ENCODE data around the gene NOTUM.

DNA sequence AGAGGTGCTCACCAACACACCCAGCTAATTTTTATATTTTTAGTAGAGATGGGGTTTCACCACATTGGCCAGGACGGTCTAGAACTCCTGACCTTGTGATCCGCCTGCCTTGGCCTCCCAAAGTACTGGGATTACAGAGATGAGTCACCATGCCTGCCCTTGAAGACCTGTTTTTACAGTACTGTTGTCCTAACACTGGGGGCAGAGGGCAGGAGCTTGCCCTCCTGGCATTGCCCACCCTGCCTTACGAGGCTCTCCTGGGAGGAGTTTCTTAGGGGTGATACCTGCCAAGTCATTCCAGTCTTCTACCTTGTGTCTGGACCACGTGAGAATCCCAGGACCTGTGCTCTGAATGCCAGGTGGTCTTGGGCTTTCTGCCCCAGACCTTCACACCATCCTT is 19.1 kb upstream of the NOTUM start:
- TF ChIP-seq, protein P1, sequence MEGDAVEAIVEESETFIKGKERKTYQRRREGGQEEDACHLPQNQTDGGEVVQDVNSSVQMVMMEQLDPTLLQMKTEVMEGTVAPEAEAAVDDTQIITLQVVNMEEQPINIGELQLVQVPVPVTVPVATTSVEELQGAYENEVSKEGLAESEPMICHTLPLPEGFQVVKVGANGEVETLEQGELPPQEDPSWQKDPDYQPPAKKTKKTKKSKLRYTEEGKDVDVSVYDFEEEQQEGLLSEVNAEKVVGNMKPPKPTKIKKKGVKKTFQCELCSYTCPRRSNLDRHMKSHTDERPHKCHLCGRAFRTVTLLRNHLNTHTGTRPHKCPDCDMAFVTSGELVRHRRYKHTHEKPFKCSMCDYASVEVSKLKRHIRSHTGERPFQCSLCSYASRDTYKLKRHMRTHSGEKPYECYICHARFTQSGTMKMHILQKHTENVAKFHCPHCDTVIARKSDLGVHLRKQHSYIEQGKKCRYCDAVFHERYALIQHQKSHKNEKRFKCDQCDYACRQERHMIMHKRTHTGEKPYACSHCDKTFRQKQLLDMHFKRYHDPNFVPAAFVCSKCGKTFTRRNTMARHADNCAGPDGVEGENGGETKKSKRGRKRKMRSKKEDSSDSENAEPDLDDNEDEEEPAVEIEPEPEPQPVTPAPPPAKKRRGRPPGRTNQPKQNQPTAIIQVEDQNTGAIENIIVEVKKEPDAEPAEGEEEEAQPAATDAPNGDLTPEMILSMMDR (conservative IDR thresholded peaks at IDR 0.05; ENCODE audit: low read depth, low read length) = no peak
- no peak for TF ChIP-seq EZH2 (IDR thresholded peaks at IDR 0.05; ENCODE audit: borderline replicate concordance, low read depth, low read length, poor library complexity, severe bottlenecking)

Measured in A673 (cell line).